GM12892 (cell line): Measurements from ENCODE around the gene HRH1.

Source experiments
- POLR2A ChIP-seq: IDR thresholded peaks from 2 replicates; pipeline ENCODE4 v1.6.1; 2011; ENCODE audit warnings: low read depth, low read length, control low read depth
- TAF1 ChIP-seq: IDR thresholded peaks from 2 replicates; pipeline ENCODE4 v1.6.1; 2011; ENCODE audit warnings: low read depth, mild to moderate bottlenecking, control low read depth, low read length, borderline replicate concordance

DNA sequence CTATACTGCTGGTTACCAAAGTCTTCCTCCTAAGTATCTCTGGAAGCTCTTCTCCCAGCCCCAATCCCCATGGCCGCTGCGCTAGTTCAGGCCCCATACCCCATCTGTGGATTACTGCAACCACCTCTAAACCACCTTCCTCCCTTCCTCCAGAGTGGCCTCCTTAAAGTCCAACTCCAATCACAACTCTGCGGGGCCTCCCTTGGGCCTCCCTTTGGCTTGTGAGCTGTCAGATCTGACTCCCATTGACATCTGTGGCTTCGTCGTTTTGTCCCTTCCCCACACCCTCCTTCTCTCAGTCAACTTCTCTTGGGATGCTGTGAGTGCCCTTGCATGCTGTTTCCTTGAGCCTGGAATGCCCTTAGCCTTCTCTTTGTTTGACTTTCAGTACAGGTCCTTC lies 9.3 kb upstream of the HRH1 start:
- TF ChIP-seq TAF1 (no peak), POLR2A (no peak)
